MM.1S (cell line): ENCODE measurements around the gene SPANXN2.
"Not testable (repeated sequence)": the region's sequence is repeated elsewhere in the genome, so short reads cannot be mapped to it uniquely, and the experiment has no call there.

Experiments
- DNase-seq: peaks from one replicate; pipeline ENCODE4 v3.0.0-alpha.2; 2015
- H2AFZ ChIP-seq: fragments of 300-600 bp; sonication (generic); 2 replicates; pipeline ENCODE4 v1.6.0; 2016; ENCODE audit warnings: antibody characterized with exemption, low read length
- H3F3A ChIP-seq: fragments of 300-600 bp; sonication (generic); 2 replicates; pipeline ENCODE4 v1.6.1; 2016; ENCODE audit warnings: mild to moderate bottlenecking, antibody characterized with exemption, low read length, moderate library complexity, mixed read lengths; ENCODE audit not compliant: insufficient read depth
- H3K27ac ChIP-seq: fragments of 300-600 bp; sonication (generic); 2 replicates; pipeline ENCODE4 v1.5.1; 2016; ENCODE audit warnings: mild to moderate bottlenecking, low read length
- H3K27me3 ChIP-seq: fragments of 300-600 bp; sonication (generic); replicated peaks from 2 replicates; pipeline ENCODE4 v1.6.0; 2016; ENCODE audit warnings: low read length; ENCODE audit not compliant: insufficient read depth
- H3K36me3 ChIP-seq: fragments of 300-600 bp; sonication (generic); replicated peaks from 2 replicates; pipeline ENCODE4 v1.6.1; 2016; ENCODE audit warnings: mild to moderate bottlenecking, low read length, mixed read lengths; ENCODE audit not compliant: insufficient read depth
- H3K4me1 ChIP-seq: fragments of 300-600 bp; sonication (generic); 2 replicates; pipeline ENCODE4 v1.6.1; 2016; ENCODE audit warnings: low read length, mixed read lengths
- H3K4me2 ChIP-seq: fragments of 300-600 bp; sonication (generic); 2 replicates; pipeline ENCODE4 v1.6.0; 2016; ENCODE audit warnings: low read depth, low read length
- H3K4me3 ChIP-seq: fragments of 300-600 bp; sonication (generic); 2 replicates; pipeline ENCODE4 v1.5.1; 2016; ENCODE audit warnings: low read length, mixed read lengths
- H3K79me2 ChIP-seq: fragments of 300-600 bp; sonication (generic); 2 replicates; pipeline ENCODE4 v1.6.1; 2016; ENCODE audit warnings: mixed run types, low read length, mixed read lengths
- H3K9ac ChIP-seq: fragments of 300-600 bp; sonication (generic); 2 replicates; pipeline ENCODE4 v1.6.1; 2016; ENCODE audit warnings: low read length, mixed read lengths
- H3K9me2 ChIP-seq: fragments of 300-600 bp; sonication (generic); replicated peaks from 2 replicates; pipeline ENCODE4 v1.6.1; 2016; ENCODE audit warnings: mild to moderate bottlenecking, low read length, mixed read lengths; ENCODE audit not compliant: insufficient read depth
- H3K9me3 ChIP-seq: fragments of 300-600 bp; sonication (generic); replicated peaks from 2 replicates; pipeline ENCODE4 v1.6.1; 2016; ENCODE audit warnings: mild to moderate bottlenecking, low read length, mixed read lengths; ENCODE audit not compliant: insufficient read depth
- H4K20me1 ChIP-seq: fragments of 300-600 bp; sonication (generic); 2 replicates; pipeline ENCODE4 v1.6.1; 2016; ENCODE audit warnings: mild to moderate bottlenecking, low read length, moderate library complexity, mixed read lengths; ENCODE audit not compliant: insufficient read depth
- CTCF ChIP-seq: fragments of 300-600 bp; sonication (generic); IDR thresholded peaks from 2 replicates; pipeline ENCODE4 v1.5.1; 2016; ENCODE audit warnings: antibody characterized with exemption, low read length, mixed read lengths
- EZH2 ChIP-seq: fragments of 300-600 bp; sonication (generic); optimal IDR thresholded peaks from 2 replicates; pipeline ENCODE3; 2017; ENCODE audit warnings: low read depth, mild to moderate bottlenecking, antibody characterized with exemption, low read length, mixed read lengths
- EZH2phosphoT487 ChIP-seq: fragments of 300-600 bp; sonication (generic); IDR thresholded peaks from 2 replicates; pipeline ENCODE4 v1.6.1; 2018; ENCODE audit warnings: antibody characterized with exemption, low read length

SPANXN2 gene

GRCh38 chrX:143720652-143721051 is at the start of gene SPANXN2:
TSS of gene SPANXN2 (minus strand) at chrX:143720752. CDS start at chrX:143720668, 84 bp downstream.
- not testable (repeated sequence) for H3K9ac ChIP-seq, H3K4me2 ChIP-seq, H3K36me3 ChIP-seq, H3K9me2 ChIP-seq, H3K9me3 ChIP-seq, H3K4me3 ChIP-seq, H3K27ac ChIP-seq, H3K79me2 ChIP-seq, H2AFZ ChIP-seq, H4K20me1 ChIP-seq, DNase-seq, H3K27me3 ChIP-seq, H3F3A ChIP-seq, H3K4me1 ChIP-seq

GRCh38 chrX:143768976-143769375 is 48.4 kb upstream of the SPANXN2 start:
- H2AFZ ChIP-seq: no peak overlapping the region
- no peaks in the 10 kb centered on the region for H3K9me2 ChIP-seq
- no peak overlapping the region for H3K4me2 ChIP-seq
- no peak overlapping the region for H3K27ac ChIP-seq
- H3K79me2 ChIP-seq: no peaks in the 10 kb centered on the region
- TF ChIP-seq EZH2 (no peak), EZH2phosphoT487 (no peak), CTCF (no peak)
- H3K4me1 ChIP-seq: no peaks in the 10 kb centered on the region
- no peak for DNase-seq
- H3K27me3 ChIP-seq: no peaks in the 10 kb centered on the region
- H3F3A ChIP-seq: no peaks in the 10 kb centered on the region
- H3K9ac ChIP-seq: no peak overlapping the region
- no peak overlapping the region for H3K4me3 ChIP-seq
- no peaks in the 10 kb centered on the region for H3K36me3 ChIP-seq
- no peaks in the 10 kb centered on the region for H4K20me1 ChIP-seq
- H3K9me3 ChIP-seq: no peaks in the 10 kb centered on the region

GRCh38 chrX:143767789-143768188 is 47.2 kb upstream of the SPANXN2 start:
- H2AFZ ChIP-seq, H3K27ac ChIP-seq, H3K9ac ChIP-seq, H3K9me3 ChIP-seq, H3K27me3 ChIP-seq, H4K20me1 ChIP-seq, DNase-seq, H3K4me2 ChIP-seq, H3K4me3 ChIP-seq, H3K9me2 ChIP-seq, H3K36me3 ChIP-seq, H3K4me1 ChIP-seq, H3F3A ChIP-seq, H3K79me2 ChIP-seq: not testable (repeated sequence)

DNA sequence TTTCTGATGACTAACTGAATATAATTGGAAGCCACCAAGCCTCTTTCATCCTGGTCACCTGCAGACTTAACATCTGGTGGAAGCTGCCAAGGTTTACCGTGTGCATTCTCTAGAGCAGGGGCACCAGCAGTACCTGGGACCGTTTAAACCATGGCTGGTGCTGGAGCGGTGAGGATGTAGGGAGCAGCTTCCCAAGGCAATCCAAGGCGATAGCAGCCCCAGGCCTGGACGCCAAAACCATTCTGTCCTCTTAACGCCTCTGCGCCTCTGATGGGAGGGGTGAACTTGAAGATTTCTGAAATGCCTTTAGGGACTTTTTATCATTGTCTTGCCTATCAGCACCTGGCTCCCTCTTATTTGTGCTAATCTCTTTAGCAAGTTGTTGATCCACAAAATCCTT is 37.3 kb upstream of the SPANXN2 start:
- Histone ChIP-seq H3K27ac (no peak overlapping the region), H3K4me3 (no peak overlapping the region), H3K9ac (no peak overlapping the region), H3K79me2 (no peaks in the 10 kb centered on the region), H3K27me3 (no peaks in the 10 kb centered on the region), H3F3A (no peaks in the 10 kb centered on the region), H3K4me2 (no peak overlapping the region), H4K20me1 (no peaks in the 10 kb centered on the region), H3K4me1 (no peaks in the 10 kb centered on the region), H3K36me3 (no peaks in the 10 kb centered on the region), H3K9me2 (no peaks in the 10 kb centered on the region), H3K9me3 (no peaks in the 10 kb centered on the region), H2AFZ (no peak overlapping the region)
- TF ChIP-seq EZH2 (no peak), CTCF (no peak), EZH2phosphoT487 (no peak)
- no peak for DNase-seq
